WTC11 (cell line): Measurements from ENCODE around the gene SCUBE1. TPM values are rescaled to one million over a fixed set of nuclear protein-coding genes. Genes with fewer than 3 reads are reported as not detected.
A peak's percentile ranks its signal among the peaks of the same experiment; 100 is the strongest.

ENCODE experiments used
- ATAC-seq: fragments of 200-7000 bp; cut with Tn5 transposase; 2 replicates; pipeline ENCODE4 v1.10.0; 2021; ENCODE audit warnings: mild to moderate bottlenecking, moderate library complexity
- CTCF ChIA-PET: fragments of 300-600 bp; sonication (Branson Sonifier 250); formaldehyde crosslinking; loops from one replicate; lab custom pipeline; 2021; ENCODE audit warnings: antibody characterized with exemption; lab: Charles Lee
- POLR2A ChIA-PET: fragments of 350-600 bp; sonication (Branson Sonifier 250); formaldehyde crosslinking; loops from one replicate; lab custom pipeline; 2021; ENCODE audit warnings: antibody characterized with exemption; lab: Charles Lee
- DNase-seq: peaks from one replicate; pipeline ENCODE4 v3.0.0; 2021; ENCODE audit warnings: low spot score
- H3K27ac Mint-ChIP-seq: 2 replicates; pipeline ENCODE4 v1.8.0; 2021; ENCODE audit warnings: mixed read lengths
- H3K27me3 Mint-ChIP-seq: 2 replicates; pipeline ENCODE4 v1.8.0; 2021; ENCODE audit warnings: low read depth, mild to moderate bottlenecking, moderate library complexity, mixed read lengths
- H3K36me3 Mint-ChIP-seq: 2 replicates; pipeline ENCODE4 v1.8.0; 2021; ENCODE audit warnings: mixed read lengths
- H3K4me1 Mint-ChIP-seq: 2 replicates; pipeline ENCODE4 v1.8.0; 2022; ENCODE audit warnings: mixed read lengths
- H3K4me3 Mint-ChIP-seq: 2 replicates; pipeline ENCODE4 v1.8.0; 2021; ENCODE audit warnings: mild to moderate bottlenecking, moderate library complexity, mixed read lengths
- H3K9me3 Mint-ChIP-seq: 2 replicates; pipeline ENCODE4 v1.8.0; 2021; ENCODE audit warnings: mixed read lengths
- AR ChIP-seq: fragments of 250-450 bp; sonication (Bioruptor Pico); IDR thresholded peaks from 2 replicates; pipeline ENCODE4 v1.9.0; 2021; ENCODE audit warnings: mild to moderate bottlenecking
- ATF2 ChIP-seq: sonication (generic); formaldehyde crosslinking; IDR thresholded peaks from 2 replicates; pipeline ENCODE4 v1.8.1; 2022; ENCODE audit warnings: low read depth, missing genetic modification reagents, borderline replicate concordance
- ATF6 ChIP-seq: sonication (generic); formaldehyde crosslinking; IDR thresholded peaks from 2 replicates; pipeline ENCODE4 v1.8.1; 2023; ENCODE audit warnings: mild to moderate bottlenecking, missing genetic modification reagents
- CTCF ChIP-seq: fragments of 200-600 bp; IDR thresholded peaks from 2 replicates; pipeline ENCODE4 v1.8.0; 2022; ENCODE audit warnings: antibody characterized with exemption
- E2F1 ChIP-seq: sonication (generic); formaldehyde crosslinking; IDR thresholded peaks from 2 replicates; pipeline ENCODE4 v1.8.0; 2022; ENCODE audit warnings: mild to moderate bottlenecking, missing genetic modification reagents
- HMGA2 ChIP-seq: fragments of 250-450 bp; sonication (Bioruptor Pico); IDR thresholded peaks from 2 replicates; pipeline ENCODE4 v1.4.0; 2021; ENCODE audit warnings: mild to moderate bottlenecking, moderate library complexity
- MXD4 ChIP-seq: fragments of 250-450 bp; sonication (Bioruptor Pico); IDR thresholded peaks from 2 replicates; pipeline ENCODE4 v1.8.0; 2021; ENCODE audit warnings: mild to moderate bottlenecking, moderate library complexity, borderline replicate concordance
- NFE2L1 ChIP-seq: sonication (generic); formaldehyde crosslinking; IDR thresholded peaks from 2 replicates; pipeline ENCODE4 v1.8.1; 2023; ENCODE audit warnings: missing genetic modification reagents
- NFYB ChIP-seq: sonication (generic); formaldehyde crosslinking; conservative IDR thresholded peaks from 2 replicates; pipeline ENCODE4 v1.8.0; 2022; ENCODE audit warnings: low read depth, missing genetic modification reagents
- NR1H2 ChIP-seq: sonication (generic); formaldehyde crosslinking; IDR thresholded peaks from 2 replicates; pipeline ENCODE4 v1.9.0; 2021; ENCODE audit warnings: mild to moderate bottlenecking, moderate library complexity, missing genetic modification reagents
- OVOL2 ChIP-seq: fragments of 250-450 bp; sonication (Bioruptor Pico); IDR thresholded peaks from 2 replicates; pipeline ENCODE4 v1.9.0; 2021; ENCODE audit warnings: mild to moderate bottlenecking, borderline replicate concordance
- RORB ChIP-seq: fragments of 250-450 bp; sonication (Bioruptor Pico); IDR thresholded peaks from 2 replicates; pipeline ENCODE4 v1.9.0; 2021; ENCODE audit warnings: mild to moderate bottlenecking
- TEAD4 ChIP-seq: sonication (generic); formaldehyde crosslinking; IDR thresholded peaks from 2 replicates; pipeline ENCODE4 v1.8.0; 2022; ENCODE audit warnings: mild to moderate bottlenecking, missing genetic modification reagents
- ZBTB21 ChIP-seq: sonication (generic); formaldehyde crosslinking; IDR thresholded peaks from 2 replicates; pipeline ENCODE4 v1.8.1; 2023; ENCODE audit warnings: mild to moderate bottlenecking, missing genetic modification reagents, borderline replicate concordance
- ZNF219 ChIP-seq: sonication (generic); formaldehyde crosslinking; IDR thresholded peaks from 2 replicates; pipeline ENCODE4 v1.8.0; 2023; ENCODE audit warnings: missing genetic modification reagents, mild to moderate bottlenecking, borderline replicate concordance
- ZNF232 ChIP-seq: sonication (generic); formaldehyde crosslinking; IDR thresholded peaks from 2 replicates; pipeline ENCODE4 v1.8.0; 2022; ENCODE audit warnings: mild to moderate bottlenecking, missing genetic modification reagents
- ZSCAN18 ChIP-seq: fragments of 250-450 bp; sonication (Bioruptor Pico); IDR thresholded peaks from 2 replicates; pipeline ENCODE4 v2.1.2; 2022; ENCODE audit warnings: mild to moderate bottlenecking, moderate library complexity
- total RNA-seq: library from RNA; stranded (reverse); gene quantifications from 3 replicates; pipeline ENCODE4 v1.2.3, GENCODE V29; 2021

SCUBE1 gene
- total RNA-seq, 1 experiment from 2014 or later: 6.9 TPM

GRCh38 chr22:43235445-43236409 lies 107.4 kb downstream of the SCUBE1 start:
- no peak for DNase-seq
- TF ChIP-seq HMGA2 (CRISPR knock-in tag): no peak
- peaks cover 5% of the 10 kb centered on the region for H3K4me1 Mint-ChIP-seq
- ATAC-seq: no peak
- no peaks in the 10 kb centered on the region for H3K36me3 Mint-ChIP-seq
- peaks cover 2% of the 10 kb centered on the region; the same call in 1 of the 2 replicates for H3K27me3 Mint-ChIP-seq
- H3K4me3 Mint-ChIP-seq: no peak overlapping the region
- POLR2A ChIA-PET: interaction anchor here (1.0 kb wide), 1 partner anchor 146 kb away, joined by 3 read pairs; no protein-coding TSS in a partner anchor
- CTCF ChIA-PET: interaction anchor here (0.6 to 10.1 kb wide), 2 partner anchors 36 to 1927 kb away, joined by 3 to 267 read pairs; no protein-coding TSS in a partner anchor
- no peaks in the 10 kb centered on the region for H3K9me3 Mint-ChIP-seq
- peak overlapping the region; percentile 41; the same call in 1 of the 2 replicates for H3K27ac Mint-ChIP-seq

GRCh38 chr22:43234264-43234988 lies 108.7 kb downstream of the SCUBE1 start:
- ChIA-PET POLR2A (interaction anchor here (1.0 kb wide), 1 partner anchor 147 kb away, joined by 3 read pairs; no protein-coding TSS in a partner anchor), CTCF (interaction anchor here (1.1 to 10.1 kb wide), 2 partner anchors 37 to 152 kb away, joined by 5 to 267 read pairs; no protein-coding TSS in a partner anchor)
- H3K27me3 Mint-ChIP-seq: peaks cover 2% of the 10 kb centered on the region; the same call in 1 of the 2 replicates
- no peak for DNase-seq
- H3K27ac Mint-ChIP-seq: no peak overlapping the region
- peaks cover 5% of the 10 kb centered on the region for H3K4me1 Mint-ChIP-seq
- no peaks in the 10 kb centered on the region for H3K36me3 Mint-ChIP-seq
- TF ChIP-seq ZBTB21: no peak
- no peak for TF ChIP-seq AR
- no peak for TF ChIP-seq E2F1
- TF ChIP-seq, all 79 proteins: peak for 0
- no peak for ATAC-seq
- H3K4me3 Mint-ChIP-seq: no peak overlapping the region
- H3K9me3 Mint-ChIP-seq: no peaks in the 10 kb centered on the region

GRCh38 chr22:43233529-43233928 lies 109.6 kb downstream of the SCUBE1 start:
- H3K27ac Mint-ChIP-seq: peak overlapping the region; percentile 57; the same call in 1 of the 2 replicates
- DNase-seq (no peak), ATAC-seq (no peak)
- H3K9me3 Mint-ChIP-seq: no peaks in the 10 kb centered on the region
- no peak overlapping the region for H3K4me3 Mint-ChIP-seq
- peaks cover 2% of the 10 kb centered on the region; the same call in 1 of the 2 replicates for H3K27me3 Mint-ChIP-seq
- CTCF ChIA-PET: interaction anchor here (1.1 to 10.1 kb wide), 3 partner anchors 38 to 153 kb away, joined by 5 to 267 read pairs (median 166); partner anchors contain the start of gene SCUBE1
- no peaks in the 10 kb centered on the region for H3K36me3 Mint-ChIP-seq
- TF ChIP-seq RORB (CRISPR knock-in tag) (no peak), NR1H2 (CRISPR knock-in tag) (no peak), NFE2L1 (CRISPR knock-in tag) (no peak), ZNF232 (CRISPR knock-in tag) (no peak), ZNF219 (CRISPR knock-in tag) (no peak), MXD4 (no peak), ATF2 (CRISPR knock-in tag) (no peak), NFYB (CRISPR knock-in tag) (no peak), OVOL2 (CRISPR knock-in tag) (no peak), CTCF (no peak), ZSCAN18 (CRISPR knock-in tag) (no peak), ATF6 (CRISPR knock-in tag) (no peak), TEAD4 (CRISPR knock-in tag) (no peak)
- POLR2A ChIA-PET: no interaction called here
- peaks cover 6% of the 10 kb centered on the region for H3K4me1 Mint-ChIP-seq
